Stomach (tissue), 4 donors: Measurements from ENCODE around the gene PCP4L1.

Experiments used
- CTCF ChIP-seq, 7 experiments: fragments of 450-650 bp in 4 of 7; fragments of 200-600 bp in 3 of 7; sonication (generic) in 3 of 7; IDR thresholded peaks; one replicate each; pipeline ENCODE4 v1.5.1; 2016 to 2019; ENCODE audit warnings: antibody characterized with exemption in 7 of 7, control low read depth in 2 of 7, mild to moderate bottlenecking in 1 of 7
- EP300 ChIP-seq: sonication (generic); formaldehyde crosslinking; IDR thresholded peaks from one replicate; pipeline ENCODE4 v1.6.1; 2017; ENCODE audit warnings: antibody characterized with exemption
- POLR2A ChIP-seq, 4 donors: fragments of 450-650 bp; IDR thresholded peaks; one replicate each; pipeline ENCODE4 v1.6.1; 2016; ENCODE audit warnings: antibody characterized with exemption in 4 of 4, control low read depth in 2 of 4, mild to moderate bottlenecking in 1 of 4, moderate library complexity in 1 of 4
- POLR2AphosphoS5 ChIP-seq, 3 donors: sonication (generic); formaldehyde crosslinking; IDR thresholded peaks; one replicate each; pipeline ENCODE4 v1.6.1; 2016; ENCODE audit warnings: antibody characterized with exemption in 3 of 3

GRCh38 chr1:161261261-161262235, 3.0 kb downstream of the PCP4L1 start:
- no peak for TF ChIP-seq CTCF (IDR thresholded peaks at IDR 0.05)
- TF ChIP-seq POLR2AphosphoS5 (IDR thresholded peaks at IDR 0.05), result no peak
- TF ChIP-seq POLR2A (IDR thresholded peaks at IDR 0.05), result no peak
- no peak for TF ChIP-seq EP300
